ENCODE results near the gene C12orf75. TPM values are rescaled to one million over a fixed set of nuclear protein-coding genes. Genes with fewer than 3 reads are reported as not detected.

Gene C12orf75
- total RNA-seq, 1 experiment from 2014 or later: 46.0 TPM

DNA sequence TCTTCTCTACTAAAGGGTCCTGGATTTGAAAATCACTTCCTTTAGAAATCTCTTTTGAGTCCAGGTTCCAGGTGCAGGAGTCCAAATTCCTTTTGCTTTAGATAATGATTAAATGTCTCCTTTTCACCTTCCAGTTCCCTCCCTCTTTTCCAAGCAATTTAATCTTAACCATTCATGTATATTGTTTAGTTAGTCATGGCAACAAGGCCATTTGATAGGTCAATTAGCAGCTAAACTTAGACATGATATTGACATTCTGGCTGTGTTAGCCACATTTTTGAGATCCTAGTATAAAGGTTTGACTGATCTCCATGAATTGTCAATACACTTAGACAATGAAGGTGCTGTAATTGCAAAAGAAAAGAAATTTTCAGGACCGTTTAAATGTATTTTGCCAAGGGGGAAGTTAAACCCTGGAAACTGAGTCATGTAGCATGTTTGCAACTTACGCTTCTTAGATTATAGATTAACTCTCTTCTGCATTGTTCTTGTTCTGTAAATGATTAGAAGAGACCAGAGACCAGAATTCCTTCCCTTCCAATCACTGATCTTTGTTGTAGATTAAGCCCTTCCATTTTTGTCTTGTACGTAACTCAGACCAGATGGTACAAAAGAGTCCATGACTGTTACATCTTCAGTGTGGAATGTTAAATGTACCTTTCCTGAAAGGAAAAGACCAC, 12.4 kb upstream of the C12orf75 start:
- Histone ChIP-seq H3K4me3 (ENCODE audit: low read depth, low read length, poor library complexity, severe bottlenecking) (no peak overlapping the region), H3K4me1 (ENCODE audit: insufficient read depth, low read length, poor library complexity, severe bottlenecking) (no peaks in the 10 kb centered on the region), H3K27ac (ENCODE audit: low read depth, low read length, poor library complexity, severe bottlenecking) (no peak overlapping the region), H3K9me3 (ENCODE audit: low read depth, low read length, poor library complexity, severe bottlenecking) (no peaks in the 10 kb centered on the region), H3K36me3 (ENCODE audit: insufficient read depth, low read length, poor library complexity, severe bottlenecking) (no peaks in the 10 kb centered on the region), H3K27me3 (replicated peaks; ENCODE audit: insufficient read depth, low read depth, low read length, poor library complexity) (no peaks in the 10 kb centered on the region)
- intact Hi-C loops (cut with micrococcal nuclease; ENCODE audit: unreplicated experiment): no loop called here
- DNase-seq (ENCODE audit: low spot score): no peak
- no peak for TF ChIP-seq CTCF (conservative IDR thresholded peaks at IDR 0.05; ENCODE audit: low read depth, low read length)
- TF ChIP-seq EZH2 (IDR thresholded peaks at IDR 0.05; ENCODE audit: borderline replicate concordance, low read depth, low read length, poor library complexity, severe bottlenecking): no peak
- no TSS peak for BruUV-seq (replicated peaks)
- CTCF ChIA-PET: no interaction called here
- POLR2A ChIA-PET (ENCODE audit: low non-redundant PET): no interaction called here

DNA sequence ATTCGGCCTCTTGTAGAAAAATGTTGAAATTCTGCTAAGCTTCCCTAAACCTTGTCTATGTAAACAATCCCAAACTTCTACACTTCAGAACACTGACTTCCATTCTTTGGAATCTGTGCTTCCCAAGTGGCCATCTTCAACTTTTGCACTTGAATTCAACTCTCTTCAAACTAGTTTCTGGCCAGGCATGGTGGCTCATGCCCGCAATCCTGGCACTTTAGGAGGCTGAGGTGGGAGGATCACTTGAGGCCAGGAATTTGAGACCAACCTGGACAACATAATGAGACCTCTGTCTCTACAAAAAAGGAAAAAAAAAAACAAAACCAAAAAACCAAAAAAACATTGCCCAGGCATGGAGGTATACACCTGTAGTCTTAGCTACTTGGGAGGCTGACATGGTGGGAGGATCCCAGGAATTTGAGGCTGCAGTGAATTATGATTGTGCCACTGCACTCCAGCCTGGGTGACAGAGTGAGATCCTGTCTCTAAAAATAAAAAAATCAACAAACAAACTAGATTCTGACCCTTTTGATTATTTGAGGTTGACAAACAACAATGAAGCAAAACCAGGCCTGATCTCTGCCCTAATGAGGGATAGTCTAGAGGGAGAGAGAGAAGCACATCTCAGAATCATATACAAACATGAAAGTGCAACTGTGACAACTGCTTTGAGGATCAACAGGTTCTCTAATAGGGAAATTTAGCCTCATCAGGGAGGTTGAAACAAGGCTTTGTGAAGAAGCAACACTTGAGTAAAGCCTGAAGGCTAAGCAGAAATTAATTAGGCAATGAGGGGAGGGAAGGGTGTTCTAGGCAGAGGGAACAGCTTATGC, 11.6 kb upstream of the C12orf75 start:
- no peak overlapping the region for H3K4me3 ChIP-seq (ENCODE audit: low read depth, low read length, poor library complexity, severe bottlenecking)
- ChIA-PET POLR2A (ENCODE audit: low non-redundant PET) (no interaction called here), CTCF (no interaction called here)
- no peaks in the 10 kb centered on the region for H3K27me3 ChIP-seq (replicated peaks; ENCODE audit: insufficient read depth, low read depth, low read length, poor library complexity)
- DNase-seq (ENCODE audit: low spot score): no peak
- no peak overlapping the region for H3K27ac ChIP-seq (ENCODE audit: low read depth, low read length, poor library complexity, severe bottlenecking)
- no peaks in the 10 kb centered on the region for H3K9me3 ChIP-seq (ENCODE audit: low read depth, low read length, poor library complexity, severe bottlenecking)
- intact Hi-C loops (cut with micrococcal nuclease; ENCODE audit: unreplicated experiment): no loop called here
- H3K36me3 ChIP-seq (ENCODE audit: insufficient read depth, low read length, poor library complexity, severe bottlenecking): no peaks in the 10 kb centered on the region
- H3K4me1 ChIP-seq (ENCODE audit: insufficient read depth, low read length, poor library complexity, severe bottlenecking): no peaks in the 10 kb centered on the region
- no TSS peak for BruUV-seq (replicated peaks)
- TF ChIP-seq EZH2 (IDR thresholded peaks at IDR 0.05; ENCODE audit: borderline replicate concordance, low read depth, low read length, poor library complexity, severe bottlenecking) (no peak), CTCF (conservative IDR thresholded peaks at IDR 0.05; ENCODE audit: low read depth, low read length) (no peak)

GRCh38 chr12:105319691-105320209, 10.7 kb upstream of the C12orf75 start:
- no peak overlapping the region for H3K4me3 ChIP-seq (ENCODE audit: low read depth, low read length, poor library complexity, severe bottlenecking)
- DNase-seq (ENCODE audit: low spot score): no peak
- POLR2A ChIA-PET (ENCODE audit: low non-redundant PET): no interaction called here
- no peaks in the 10 kb centered on the region for H3K36me3 ChIP-seq (ENCODE audit: insufficient read depth, low read length, poor library complexity, severe bottlenecking)
- BruUV-seq (replicated peaks): no TSS peak
- no peak for TF ChIP-seq CTCF (conservative IDR thresholded peaks at IDR 0.05; ENCODE audit: low read depth, low read length)
- no peak for TF ChIP-seq EZH2 (IDR thresholded peaks at IDR 0.05; ENCODE audit: borderline replicate concordance, low read depth, low read length, poor library complexity, severe bottlenecking)
- H3K27ac ChIP-seq (ENCODE audit: low read depth, low read length, poor library complexity, severe bottlenecking): no peak overlapping the region
- H3K9me3 ChIP-seq (ENCODE audit: low read depth, low read length, poor library complexity, severe bottlenecking): no peaks in the 10 kb centered on the region
- H3K4me1 ChIP-seq (ENCODE audit: insufficient read depth, low read length, poor library complexity, severe bottlenecking): no peaks in the 10 kb centered on the region
- intact Hi-C loops (cut with micrococcal nuclease; ENCODE audit: unreplicated experiment): no loop called here
- CTCF ChIA-PET: no interaction called here
- H3K27me3 ChIP-seq (replicated peaks; ENCODE audit: insufficient read depth, low read depth, low read length, poor library complexity): no peaks in the 10 kb centered on the region

Data from A673 (cell line).